K562 (cell line): ENCODE data around the gene ARHGEF33. TPM values are rescaled to one million over a fixed set of nuclear protein-coding genes. Genes with fewer than 3 reads are reported as not detected.

Experiments
- ATAC-seq: fragments of 200-7000 bp; cut with Tn5 transposase; 3 replicates; pipeline ENCODE4 v1.9.1; 2020; ENCODE audit warnings: moderate library complexity
- BruUV-seq: library from RNA; stranded (reverse); fragments of 400-500 nt; replicated peaks from 2 replicates; lab custom pipeline; 2021; lab: Mats Ljungman, UMichigan
- CTCF ChIA-PET: fragments of 300-600 bp; formaldehyde crosslinking; extraction: SDS; loops from one replicate; lab custom pipeline; 2021; ENCODE audit warnings: low intra/inter-chr PET ratio; lab: Yijun Ruan, JAX
- POLR2A ChIA-PET: fragments of 300-600, 350-650 bp; sonication (Branson Sonifier 250); formaldehyde crosslinking; extraction: SDS; loops from one replicate; lab custom pipeline; 2021; ENCODE audit warnings: antibody characterized with exemption, inconsistent platforms; lab: Yijun Ruan, JAX
- DNase-seq, 4 experiments: peaks; one replicate each; pipeline versions ENCODE4 v3.0.0 to v3.0.0-alpha.2; 2011 to 2018; ENCODE audit warnings: low spot score in 3 of 4, mixed read lengths in 3 of 4; ENCODE audit errors: extremely low read depth in 1 of 4
- FAIRE-seq: peaks from 2 replicates; lab custom pipeline; 2011; peaks lifted over from hg19 to GRCh38; lab: Jason Lieb, UNC
- H2AFZ ChIP-seq: 2 replicates; pipeline ENCODE4 v1.6.0; 2011; ENCODE audit warnings: low read depth, low read length, control low read depth, inconsistent platforms
- H3K27ac ChIP-seq: fragments of 200-600 bp; 3 replicates; pipeline ENCODE4 v1.8.0; 2011; ENCODE audit warnings: low read depth, mild to moderate bottlenecking, control low read depth, inconsistent platforms, low read length, moderate library complexity, mixed read lengths; ENCODE audit errors: extremely low read depth
- H3K27me3 ChIP-seq, 2 experiments: fragments of 300-600 bp in 1 of 2; 2 replicates in 1 of 2; 3 replicates in 1 of 2; pipeline versions ENCODE4 v1.6.0 to v1.8.0; 2011; ENCODE audit warnings: inconsistent platforms in 2 of 2, low read length in 2 of 2, mild to moderate bottlenecking in 1 of 2, mixed read lengths in 1 of 2, moderate library complexity in 1 of 2; ENCODE audit not compliant: control insufficient read depth in 2 of 2, insufficient read depth in 2 of 2
- H3K36me3 ChIP-seq: fragments of 300-600 bp; 3 replicates; pipeline ENCODE4 v1.8.0; 2011; ENCODE audit warnings: mild to moderate bottlenecking, low read length, inconsistent platforms; ENCODE audit not compliant: control insufficient read depth, insufficient read depth
- H3K4me1 ChIP-seq, 2 experiments: fragments of 200-600 bp in 1 of 2; replicated peaks in 1 of 2; 2 replicates in 1 of 2; 3 replicates in 1 of 2; pipeline versions ENCODE4 v1.5.1 to v1.8.0; 2011; ENCODE audit warnings: inconsistent platforms in 2 of 2, low read length in 2 of 2, mild to moderate bottlenecking in 1 of 2, mixed read lengths in 1 of 2, moderate library complexity in 1 of 2; ENCODE audit not compliant: control insufficient read depth in 2 of 2, insufficient read depth in 2 of 2
- H3K4me2 ChIP-seq: 2 replicates; pipeline ENCODE4 v1.6.1; 2011; ENCODE audit warnings: low read length, control low read depth, inconsistent platforms, mixed read lengths; ENCODE audit not compliant: insufficient read depth
- H3K4me3 ChIP-seq: fragments of 200-600 bp; sonication (generic), shearing (Covaris generic); 2 replicates; pipeline ENCODE4 v1.5.1; 2016; ENCODE audit warnings: control low read depth, inconsistent platforms
- H3K79me2 ChIP-seq: fragments of 200-600 bp; 3 replicates; pipeline ENCODE4 v1.8.0; 2011; ENCODE audit warnings: low read length, inconsistent platforms; ENCODE audit not compliant: control insufficient read depth, insufficient read depth
- H3K9ac ChIP-seq, 2 experiments: 2 replicates each; pipeline versions ENCODE4 v1.6.0 to v1.6.1; 2011; ENCODE audit warnings: low read depth in 2 of 2, low read length in 2 of 2, control low read depth in 1 of 2, inconsistent platforms in 1 of 2, mild to moderate bottlenecking in 1 of 2, mixed read lengths in 1 of 2; ENCODE audit not compliant: insufficient read depth in 1 of 2
- H3K9me1 ChIP-seq: one replicate; pipeline ENCODE4 v1.6.0; 2011; ENCODE audit warnings: inconsistent platforms, mild to moderate bottlenecking, low read length, moderate library complexity; ENCODE audit not compliant: control insufficient read depth, insufficient read depth
- H3K9me3 ChIP-seq: replicated peaks from 2 replicates; pipeline ENCODE4 v1.5.1; 2011; ENCODE audit warnings: low read depth, low read length, inconsistent platforms; ENCODE audit not compliant: control insufficient read depth, insufficient read depth
- H4K20me1 ChIP-seq: replicated peaks from 2 replicates; pipeline ENCODE4 v1.6.1; 2011; ENCODE audit warnings: low read length, inconsistent platforms, mixed read lengths; ENCODE audit not compliant: control insufficient read depth, insufficient read depth
- CBFA2T2 ChIP-seq: fragments of 450-650 bp; conservative IDR thresholded peaks from 2 replicates; pipeline ENCODE4 v1.6.1; 2017; ENCODE audit warnings: mild to moderate bottlenecking
- CHD1 ChIP-seq: fragments of 200-600 bp; sonication (generic); IDR thresholded peaks from one replicate; pipeline ENCODE4 v1.6.1; 2012; ENCODE audit warnings: mild to moderate bottlenecking, moderate library complexity, low read length, inconsistent platforms
- HDAC2 ChIP-seq: fragments of 450-650 bp; IDR thresholded peaks from 2 replicates; pipeline ENCODE4 v1.6.1; 2016; ENCODE audit warnings: mild to moderate bottlenecking
- KDM4B ChIP-seq, 2 experiments: fragments of 450-650 bp in 1 of 2; sonication (generic) in 1 of 2; IDR thresholded peaks; 2 replicates each; pipeline ENCODE4 v1.6.1; 2016 to 2017; ENCODE audit warnings: borderline replicate concordance in 2 of 2, antibody characterized with exemption in 1 of 2, low read depth in 1 of 2, mild to moderate bottlenecking in 1 of 2
- NR1H2 ChIP-seq: sonication (generic); formaldehyde crosslinking; IDR thresholded peaks from 2 replicates; pipeline ENCODE4 v1.4.0; 2020; ENCODE audit warnings: mild to moderate bottlenecking, missing genetic modification reagents
- SLC30A9 ChIP-seq: fragments of 250-450 bp; sonication (Bioruptor Pico); IDR thresholded peaks from 2 replicates; pipeline ENCODE4 v1.8.0; 2022; ENCODE audit warnings: mild to moderate bottlenecking, moderate library complexity
- ZBTB7A ChIP-seq: IDR thresholded peaks from 2 replicates; pipeline ENCODE4 v1.6.1; 2011; ENCODE audit warnings: low read depth, mild to moderate bottlenecking, low read length, moderate library complexity, borderline replicate concordance; ENCODE audit not compliant: control insufficient read depth
- ZNF232 ChIP-seq: sonication (generic); formaldehyde crosslinking; IDR thresholded peaks from 2 replicates; pipeline ENCODE4 v1.8.0; 2022; ENCODE audit warnings: mild to moderate bottlenecking, missing genetic modification reagents
- ZNF57 ChIP-seq: fragments of 450-650 bp; formaldehyde crosslinking; IDR thresholded peaks from 2 replicates; pipeline ENCODE4 v1.4.0; 2020; ENCODE audit warnings: mild to moderate bottlenecking, moderate library complexity
- ZNF644 ChIP-seq: fragments of 200-800 bp; sonication (Bioruptor generic); IDR thresholded peaks from 2 replicates; pipeline ENCODE4 v1.6.1; 2016; ENCODE audit warnings: low read depth, missing genetic modification characterization, missing compliant biosample characterization
- in situ Hi-C: fragments of 300-500 bp; cut with MboI; formaldehyde crosslinking; loops from 4 replicates; pipeline ENCODE4 v1.15.0; 2018; ENCODE audit warnings: inconsistent platforms, mixed read lengths
- intact Hi-C: fragments of 100-400 bp; cut with micrococcal nuclease; formaldehyde crosslinking; loops from 2 replicates; pipeline ENCODE4 v1.14.2; 2022
- polyA plus RNA-seq, 8 experiments: library from polyadenylated mRNA; depleted of rRNA in 4 of 8; stranded (reverse) in 5 of 8; unstranded in 3 of 8; fragments of >200 nt; fragmentation: Nextera tagmentation in 2 of 8; fragmentation: Illumina TruSeq in 1 of 8; extraction: Ambion mirVana in 2 of 8; extraction: Trizol in 1 of 8; gene quantifications; 2 replicates each; pipeline versions ENCODE4 v1.2.1 to v1.2.3, GENCODE V29; 2011 to 2014; ENCODE audit warnings: inconsistent platforms in 1 of 8, missing spikeins in 1 of 8
- total RNA-seq, 7 experiments: library from RNA; depleted of rRNA in 6 of 7; stranded (reverse); fragments of >200 nt in 6 of 7; fragmentation: Illumina TruSeq in 2 of 7; extraction: Trizol in 2 of 7; gene quantifications; 2 replicates each; pipeline versions ENCODE4 v1.2.1 to v1.2.3, GENCODE V29; 2011 to 2021; ENCODE audit warnings: low replicate concordance in 1 of 7
- TF ChIP-seq, protein P1 (sequence below): fragments of 450-650 bp; formaldehyde crosslinking; IDR thresholded peaks from 2 replicates; pipeline ENCODE4 v1.4.0; 2020; ENCODE audit warnings: mild to moderate bottlenecking, moderate library complexity
- TF ChIP-seq, protein P2 (sequence below), 3 experiments: IDR thresholded peaks in 2 of 3; conservative IDR thresholded peaks in 1 of 3; 2 replicates each; pipeline ENCODE4 v1.5.1; 2011 to 2012; ENCODE audit warnings: low read length in 3 of 3, mild to moderate bottlenecking in 3 of 3, control low read depth in 2 of 3, improper control_type of control experiment in 1 of 3, inconsistent platforms in 1 of 3, low read depth in 1 of 3, mixed read lengths in 1 of 3, moderate library complexity in 1 of 3; ENCODE audit not compliant: insufficient read depth in 2 of 3
- TF ChIP-seq, protein P3 (sequence below): sonication (generic); IDR thresholded peaks from 2 replicates; pipeline ENCODE4 v1.6.1; 2016

Gene ARHGEF33
- total and polyA plus RNA-seq, 9 of the 15 experiments (the other 6 are each of a cell fraction or from before 2014, with no cell fraction given) = 0.01 to 0.08 (median 0.03) TPM; not detected in 5

DNA sequence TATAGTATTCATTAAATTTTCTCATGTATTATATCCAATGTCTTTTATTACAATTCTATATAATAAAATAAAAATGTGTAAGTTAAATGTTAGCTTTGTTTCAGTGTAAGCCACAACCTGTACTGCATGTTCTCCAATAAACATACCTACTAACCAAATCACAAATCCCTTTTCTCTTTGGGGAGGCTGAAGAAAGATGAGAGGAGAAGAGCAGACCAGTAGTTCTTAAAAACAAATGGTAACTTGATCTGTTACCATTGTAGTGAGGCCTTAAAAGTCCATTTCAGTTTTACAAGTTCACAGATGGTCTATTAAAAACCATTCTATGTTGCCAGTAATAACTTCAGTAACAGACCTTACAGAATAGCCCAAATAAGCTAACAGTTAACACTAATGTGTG, 130.7 kb downstream of the ARHGEF33 start:
- Histone ChIP-seq H3K27me3 (no peaks in the 10 kb centered on the region), H3K4me3 (no peak overlapping the region), H3K4me2 (no peak overlapping the region), H3K4me1 (no peaks in the 10 kb centered on the region), H4K20me1 (no peaks in the 10 kb centered on the region), H3K9me3 (no peaks in the 10 kb centered on the region), H2AFZ (no peak overlapping the region), H3K79me2 (no peaks in the 10 kb centered on the region), H3K9me1 (no peaks in the 10 kb centered on the region), H3K9ac (no peak overlapping the region), H3K27ac (no peak overlapping the region), H3K36me3 (peaks cover 22% of the 10 kb centered on the region)
- ATAC-seq (no peak), FAIRE-seq (no peak), DNase-seq (no peak)
- BruUV-seq = no TSS peak
- ChIA-PET POLR2A (interaction anchor here (1.7 kb wide), 1 partner anchor 14 kb away, joined by 3 read pairs; no protein-coding TSS in a partner anchor), CTCF (no interaction called here)
- in situ Hi-C loops (no loop called here), intact Hi-C loops (no loop called here)
- TF ChIP-seq ZNF57 (CRISPR knock-in tag) (no peak), CBFA2T2 (no peak), SLC30A9 (CRISPR knock-in tag) (no peak), KDM4B (IDR thresholded peaks at IDR 0.05; ENCODE audit: borderline replicate concordance in 2 of 2, low read depth in 1 of 2) (no peak), ZNF644 (tag) (no peak), HDAC2 (no peak), NR1H2 (CRISPR knock-in tag) (no peak), ZNF232 (CRISPR knock-in tag) (no peak), CHD1 (no peak), ZBTB7A (no peak)
- TF ChIP-seq, protein P1, sequence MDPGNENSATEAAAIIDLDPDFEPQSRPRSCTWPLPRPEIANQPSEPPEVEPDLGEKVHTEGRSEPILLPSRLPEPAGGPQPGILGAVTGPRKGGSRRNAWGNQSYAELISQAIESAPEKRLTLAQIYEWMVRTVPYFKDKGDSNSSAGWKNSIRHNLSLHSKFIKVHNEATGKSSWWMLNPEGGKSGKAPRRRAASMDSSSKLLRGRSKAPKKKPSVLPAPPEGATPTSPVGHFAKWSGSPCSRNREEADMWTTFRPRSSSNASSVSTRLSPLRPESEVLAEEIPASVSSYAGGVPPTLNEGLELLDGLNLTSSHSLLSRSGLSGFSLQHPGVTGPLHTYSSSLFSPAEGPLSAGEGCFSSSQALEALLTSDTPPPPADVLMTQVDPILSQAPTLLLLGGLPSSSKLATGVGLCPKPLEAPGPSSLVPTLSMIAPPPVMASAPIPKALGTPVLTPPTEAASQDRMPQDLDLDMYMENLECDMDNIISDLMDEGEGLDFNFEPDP (CRISPR knock-in tag) = no peak
- TF ChIP-seq, protein P2, sequence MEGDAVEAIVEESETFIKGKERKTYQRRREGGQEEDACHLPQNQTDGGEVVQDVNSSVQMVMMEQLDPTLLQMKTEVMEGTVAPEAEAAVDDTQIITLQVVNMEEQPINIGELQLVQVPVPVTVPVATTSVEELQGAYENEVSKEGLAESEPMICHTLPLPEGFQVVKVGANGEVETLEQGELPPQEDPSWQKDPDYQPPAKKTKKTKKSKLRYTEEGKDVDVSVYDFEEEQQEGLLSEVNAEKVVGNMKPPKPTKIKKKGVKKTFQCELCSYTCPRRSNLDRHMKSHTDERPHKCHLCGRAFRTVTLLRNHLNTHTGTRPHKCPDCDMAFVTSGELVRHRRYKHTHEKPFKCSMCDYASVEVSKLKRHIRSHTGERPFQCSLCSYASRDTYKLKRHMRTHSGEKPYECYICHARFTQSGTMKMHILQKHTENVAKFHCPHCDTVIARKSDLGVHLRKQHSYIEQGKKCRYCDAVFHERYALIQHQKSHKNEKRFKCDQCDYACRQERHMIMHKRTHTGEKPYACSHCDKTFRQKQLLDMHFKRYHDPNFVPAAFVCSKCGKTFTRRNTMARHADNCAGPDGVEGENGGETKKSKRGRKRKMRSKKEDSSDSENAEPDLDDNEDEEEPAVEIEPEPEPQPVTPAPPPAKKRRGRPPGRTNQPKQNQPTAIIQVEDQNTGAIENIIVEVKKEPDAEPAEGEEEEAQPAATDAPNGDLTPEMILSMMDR (IDR thresholded peaks at IDR 0.05 in 2 of 3, conservative IDR thresholded peaks at IDR 0.05 in 1 of 3; ENCODE audit: insufficient read depth in 2 of 3, low read depth in 1 of 3, low read length in 3 of 3) = no peak
- TF ChIP-seq, protein P3, sequence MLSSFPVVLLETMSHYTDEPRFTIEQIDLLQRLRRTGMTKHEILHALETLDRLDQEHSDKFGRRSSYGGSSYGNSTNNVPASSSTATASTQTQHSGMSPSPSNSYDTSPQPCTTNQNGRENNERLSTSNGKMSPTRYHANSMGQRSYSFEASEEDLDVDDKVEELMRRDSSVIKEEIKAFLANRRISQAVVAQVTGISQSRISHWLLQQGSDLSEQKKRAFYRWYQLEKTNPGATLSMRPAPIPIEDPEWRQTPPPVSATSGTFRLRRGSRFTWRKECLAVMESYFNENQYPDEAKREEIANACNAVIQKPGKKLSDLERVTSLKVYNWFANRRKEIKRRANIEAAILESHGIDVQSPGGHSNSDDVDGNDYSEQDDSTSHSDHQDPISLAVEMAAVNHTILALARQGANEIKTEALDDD = no peak
